Peyer's patch (tissue), 4 donors: ENCODE data around the gene GABRR1. TPM values are rescaled to one million over a fixed set of nuclear protein-coding genes. Genes with fewer than 3 reads are reported as not detected.
"Not testable (repeated sequence)": the region's sequence is repeated elsewhere in the genome, so short reads cannot be mapped to it uniquely, and the experiment has no call there.

ENCODE experiments used
- DNase-seq, 3 donors: peaks; one replicate each; pipeline ENCODE4 v3.0.0-alpha.2; 2017 to 2019
- H3K27ac ChIP-seq, 4 donors: fragments of 200-600 bp; sonication (generic); one replicate each; pipeline ENCODE4 v1.5.1; 2016 to 2019
- H3K27me3 ChIP-seq, 2 donors: fragments of 200-600 bp; sonication (generic); one replicate each; pipeline ENCODE4 v1.5.1; 2019
- H3K36me3 ChIP-seq, 3 donors: fragments of 200-600 bp; sonication (generic); one replicate each; pipeline ENCODE4 v1.5.1; 2016 to 2019
- H3K4me1 ChIP-seq, 4 donors: fragments of 200-600 bp; sonication (generic); one replicate each; pipeline ENCODE4 v1.5.1; 2016 to 2019
- H3K4me3 ChIP-seq, 4 donors: fragments of 200-600 bp; sonication (generic); 1 replicate in 3 of 4; 2 replicates in 1 of 4; pipeline ENCODE4 v1.5.1; 2016 to 2019; ENCODE audit warnings: mild to moderate bottlenecking in 1 of 4
- H3K9me3 ChIP-seq, 4 donors: fragments of 200-600 bp; sonication (generic); one replicate each; pipeline ENCODE4 v1.5.1; 2016 to 2019; ENCODE audit warnings: mild to moderate bottlenecking in 1 of 4
- CTCF ChIP-seq, 6 experiments: fragments of 450-650 bp in 4 of 6; fragments of 200-600 bp in 2 of 6; sonication (generic) in 1 of 6; IDR thresholded peaks; one replicate each; pipeline ENCODE4 v1.5.1; 2017 to 2019; ENCODE audit warnings: antibody characterized with exemption in 6 of 6, mild to moderate bottlenecking in 3 of 6, moderate library complexity in 1 of 6
- POLR2A ChIP-seq, 2 donors: fragments of 450-650 bp; IDR thresholded peaks; one replicate each; pipeline ENCODE4 v1.5.1; 2017; ENCODE audit warnings: antibody characterized with exemption in 2 of 2, mild to moderate bottlenecking in 2 of 2, moderate library complexity in 2 of 2
- total RNA-seq, 4 donors: library from RNA; depleted of rRNA; stranded (reverse); fragments of >200 nt; gene quantifications; one replicate each; pipeline ENCODE4 v1.1.0, GENCODE V29; 2016

Gene GABRR1
- total RNA-seq, 4 donors from 2014 or later = not detected

- Histone ChIP-seq H3K27me3 (no peaks in the 10 kb centered on the region), H3K4me3 (no peak overlapping the region), H3K4me1 (peaks cover 0 to 4% (median 0%) of the 10 kb centered on the region in 4 donors), H3K27ac (no peak overlapping the region), H3K36me3 (no peaks in the 10 kb centered on the region), H3K9me3 (no peaks in the 10 kb centered on the region)
- DNase-seq = no peak
- no peak for TF ChIP-seq CTCF (IDR thresholded peaks at IDR 0.05)
- TF ChIP-seq POLR2A (IDR thresholded peaks at IDR 0.05) = no peak
These were observed 82.4 kb downstream of the GABRR1 start for GRCh38 chr6:89134723-89135122.

DNA sequence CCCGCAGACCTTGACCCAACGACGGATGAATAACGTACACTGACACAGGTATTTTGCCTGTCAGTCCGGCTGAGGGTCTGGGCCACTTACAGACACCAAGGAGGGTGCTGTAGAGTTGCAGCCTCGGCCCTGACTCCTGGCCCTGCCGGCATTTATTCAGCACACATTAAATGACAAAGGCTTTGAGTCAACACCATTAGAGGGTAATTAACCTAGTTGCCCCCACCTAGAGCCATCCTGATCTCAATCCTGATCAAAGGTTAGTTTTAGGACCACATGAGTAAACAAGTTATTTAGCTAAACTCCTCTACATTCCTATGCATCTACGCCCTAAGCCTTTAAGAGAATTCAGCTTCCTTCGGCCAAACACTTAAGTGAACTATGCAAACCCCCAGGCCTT lies 83.2 kb downstream of the GABRR1 start:
- no peak for DNase-seq
- H3K36me3 ChIP-seq = no peaks in the 10 kb centered on the region
- TF ChIP-seq CTCF (IDR thresholded peaks at IDR 0.05) = no peak
- H3K27me3 ChIP-seq = no peaks in the 10 kb centered on the region
- no peaks in the 10 kb centered on the region for H3K9me3 ChIP-seq
- no peak overlapping the region for H3K4me3 ChIP-seq
- H3K27ac ChIP-seq = no peak overlapping the region
- no peaks in the 10 kb centered on the region for H3K4me1 ChIP-seq

- Histone ChIP-seq H3K4me3 (no peak overlapping the region), H3K4me1 (no peaks in the 10 kb centered on the region), H3K27ac (no peak overlapping the region), H3K36me3 (no peaks in the 10 kb centered on the region), H3K9me3 (no peaks in the 10 kb centered on the region), H3K27me3 (no peaks in the 10 kb centered on the region)
- TF ChIP-seq POLR2A (IDR thresholded peaks at IDR 0.05) (no peak), CTCF (IDR thresholded peaks at IDR 0.05) (no peak)
- DNase-seq = no peak
These were observed 85.1 kb downstream of the GABRR1 start for GRCh38 chr6:89132057-89132456.

DNA sequence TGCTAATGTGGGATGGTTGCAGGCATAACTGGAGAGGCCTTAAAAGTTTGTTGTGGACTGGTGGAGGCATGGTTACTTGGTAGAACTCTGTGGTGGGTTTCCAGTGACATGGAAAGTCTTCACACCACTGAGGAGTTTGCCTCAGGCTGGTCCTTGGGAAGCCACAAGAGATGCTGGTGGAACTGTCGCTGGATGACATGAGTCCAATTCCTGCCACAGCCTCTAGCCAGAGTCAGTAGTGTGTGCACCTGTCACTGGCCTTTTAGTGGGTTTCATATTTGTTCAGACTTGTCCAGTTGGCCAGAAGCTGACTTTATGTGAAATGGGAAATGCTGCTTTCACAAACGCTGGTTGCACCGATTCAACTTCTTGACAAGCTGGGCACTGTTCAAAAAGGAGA lies 85.6 kb downstream of the GABRR1 start:
- Histone ChIP-seq H3K36me3 (no peaks in the 10 kb centered on the region), H3K9me3 (no peaks in the 10 kb centered on the region), H3K4me1 (no peaks in the 10 kb centered on the region), H3K27ac (no peak overlapping the region), H3K27me3 (no peaks in the 10 kb centered on the region), H3K4me3 (no peak overlapping the region)
- no peak for DNase-seq
- TF ChIP-seq CTCF (IDR thresholded peaks at IDR 0.05) (no peak), POLR2A (IDR thresholded peaks at IDR 0.05) (no peak)

- not testable (repeated sequence) for H3K27me3 ChIP-seq, H3K27ac ChIP-seq, DNase-seq, H3K36me3 ChIP-seq, H3K9me3 ChIP-seq, H3K4me1 ChIP-seq, H3K4me3 ChIP-seq
These were observed 88.9 kb downstream of the GABRR1 start for GRCh38 chr6:89128256-89128671.

Other genes starting within 250 kb of the GABRR1 start
- 100 to 1,000 TPM in 3 of 4 donors, 10 to 100 TPM in 1; 97.3 to 176 (median 102) TPM for gene PNRC1, start 136.6 kb downstream of the GABRR1 start, total RNA-seq
- not detected for gene SRSF12, start 99.3 kb downstream of the GABRR1 start, total RNA-seq
- 10 to 100 TPM in 2 of 4 donors, 1 to 10 TPM in 2; 6.1 to 17.3 (median 9.3) TPM for gene PM20D2, start 71.3 kb downstream of the GABRR1 start, total RNA-seq
- 1 to 10 TPM in 3 of 4 donors, under 1 TPM in 1; 0.70 to 6.6 (median 2.1) TPM for gene GABRR2, start 97.9 kb upstream of the GABRR1 start, total RNA-seq
- 10 to 100 TPM; 35.0 to 57.8 (median 44.7) TPM for gene UBE2J1, start 135.4 kb upstream of the GABRR1 start, total RNA-seq
- gene RRAGD, start 194.9 kb upstream of the GABRR1 start, total RNA-seq = 1 to 10 TPM in 2 of 4 donors, under 1 TPM in 2; 0.53 to 5.0 (median 2.9) TPM
- gene ANKRD6, start 215.8 kb upstream of the GABRR1 start, total RNA-seq = 10 to 100 TPM in 1 of 4 donors, 1 to 10 TPM in 2, under 1 TPM in 1; 0.57 to 11.6 (median 3.0) TPM